Fibroblast of peridontal ligament (primary cell): ENCODE data around the gene ERMARD.

Experiments used
- DNase-seq: peaks from one replicate; pipeline ENCODE4 v3.0.0-alpha.2; 2010; ENCODE audit errors: extremely low read depth

Gene ERMARD

DNA sequence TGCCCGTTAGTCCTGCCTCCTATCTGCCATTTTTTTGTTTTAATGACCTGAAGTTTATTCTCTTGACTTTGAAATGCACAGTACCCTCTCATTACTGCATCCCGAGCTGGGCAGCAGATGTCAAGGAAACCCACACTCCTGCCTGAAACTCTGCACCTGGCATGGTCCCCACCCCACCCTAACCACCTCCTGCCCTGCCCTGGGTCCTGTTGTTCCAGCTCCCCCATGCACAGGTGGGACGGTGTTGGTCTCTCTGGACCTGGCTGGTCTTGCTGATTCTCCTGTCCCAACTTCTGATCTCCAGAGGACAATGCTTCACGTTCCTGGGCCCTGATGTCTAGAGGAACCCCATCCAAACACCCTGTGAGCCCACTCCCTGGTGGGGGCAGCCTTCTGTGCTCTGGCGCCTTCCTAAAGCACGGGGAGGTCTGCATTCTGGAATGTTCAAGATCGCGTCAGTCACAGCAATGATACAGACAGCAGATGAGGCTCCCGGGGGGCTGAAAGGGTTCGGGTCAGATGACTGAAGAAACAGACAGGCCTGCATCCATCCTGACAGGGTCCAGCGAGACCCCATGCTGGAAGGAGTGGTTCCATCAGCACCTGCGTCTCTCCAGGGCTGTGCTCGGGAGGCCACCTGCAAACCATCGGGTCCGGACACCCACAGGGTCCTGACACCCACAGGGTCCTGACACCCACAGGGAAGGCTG, 73.6 kb downstream of the ERMARD start:
- no peak for DNase-seq

DNA sequence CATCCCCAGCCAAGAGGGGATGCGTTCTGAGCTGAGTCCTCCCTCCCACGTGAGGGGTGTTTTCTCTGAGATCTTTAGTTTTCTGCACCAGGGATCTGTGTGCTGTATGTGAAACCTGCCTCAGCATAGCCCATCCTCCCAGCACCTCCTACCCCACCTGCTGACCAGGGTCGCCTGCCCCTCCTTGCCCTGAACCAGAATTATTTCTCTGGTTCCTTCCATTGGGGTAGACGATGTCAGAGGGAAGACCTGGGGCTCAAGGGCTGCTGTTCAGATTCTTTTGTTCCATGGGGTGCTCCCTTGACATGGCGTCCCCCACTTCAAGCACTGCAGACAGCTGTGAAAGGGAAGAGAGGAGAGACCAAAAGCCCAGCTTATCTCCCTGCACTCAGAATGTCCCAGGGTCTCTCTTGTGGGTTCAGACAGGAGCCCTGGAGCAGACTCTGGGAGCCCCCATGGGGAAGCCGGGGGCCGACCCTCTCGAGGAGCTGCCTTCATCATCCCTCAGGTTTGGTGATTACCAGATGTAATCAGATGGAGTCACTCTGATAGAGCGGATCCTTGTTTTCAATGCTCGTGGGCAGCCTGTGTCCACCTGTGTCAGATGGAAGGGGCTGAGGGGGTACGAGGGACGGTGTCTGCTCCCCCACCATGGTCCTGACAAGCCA, 74.3 kb downstream of the ERMARD start:
- DNase-seq = no peak

DNA sequence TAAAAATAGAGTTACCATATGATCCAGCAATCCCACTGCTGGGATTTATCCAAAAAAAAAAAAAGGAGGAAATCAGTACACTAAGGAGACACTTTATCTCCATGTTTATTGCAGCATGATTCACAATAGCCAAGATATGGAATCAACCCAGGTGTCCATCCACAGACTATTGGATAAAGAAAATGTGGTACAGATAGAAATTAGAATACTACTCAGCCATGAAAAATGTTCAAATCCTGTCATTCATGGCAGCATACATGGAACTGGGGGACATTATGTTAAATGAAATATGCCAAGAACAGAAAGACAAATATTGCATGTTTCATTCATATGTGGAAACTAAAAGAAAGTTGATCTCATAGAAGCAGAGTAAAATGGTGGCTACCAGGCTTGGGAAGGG, 75.3 kb downstream of the ERMARD start:
- no peak for DNase-seq

DNA sequence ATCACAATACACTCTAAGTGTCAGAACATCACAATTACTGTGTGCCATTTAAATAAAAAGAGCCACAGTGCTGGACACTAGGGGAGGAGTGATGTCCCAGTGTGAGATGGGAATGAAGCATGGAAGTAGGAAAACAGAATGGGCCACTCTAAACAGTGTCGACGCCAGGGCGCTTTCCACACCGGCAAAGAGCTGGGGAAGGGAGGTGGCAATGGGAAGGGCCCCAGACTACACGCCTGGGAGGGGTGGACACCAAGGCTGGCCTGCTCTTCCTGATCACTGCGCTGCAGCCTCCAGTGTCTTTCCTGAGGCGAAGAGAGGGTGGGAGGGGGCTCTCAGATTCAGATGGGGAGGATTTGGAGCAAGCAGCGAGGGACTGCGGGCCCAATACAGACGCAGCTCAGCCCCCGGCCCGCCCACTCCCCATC, 75.9 kb downstream of the ERMARD start:
- DNase-seq = no peak

DNA sequence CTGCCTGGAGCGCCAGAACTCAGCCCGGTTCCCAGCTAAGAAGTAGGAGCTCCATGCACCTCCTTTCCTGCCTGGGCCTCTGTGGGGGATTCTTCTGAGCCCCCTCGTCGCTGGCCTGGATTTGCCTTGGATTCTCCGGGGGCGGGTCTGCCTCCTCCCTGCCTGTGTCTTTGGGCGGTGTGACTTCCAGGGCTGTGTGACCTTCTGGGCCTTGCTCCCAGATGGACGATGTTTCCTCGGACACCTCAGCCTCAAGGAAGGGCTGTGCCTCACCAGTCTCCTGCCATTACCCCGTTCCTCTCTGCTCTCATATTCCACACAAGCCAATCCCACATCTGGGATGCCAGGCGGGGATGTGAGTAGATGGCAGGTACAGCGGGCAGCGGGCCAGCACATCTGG, 76.8 kb downstream of the ERMARD start:
- no peak for DNase-seq

DNA sequence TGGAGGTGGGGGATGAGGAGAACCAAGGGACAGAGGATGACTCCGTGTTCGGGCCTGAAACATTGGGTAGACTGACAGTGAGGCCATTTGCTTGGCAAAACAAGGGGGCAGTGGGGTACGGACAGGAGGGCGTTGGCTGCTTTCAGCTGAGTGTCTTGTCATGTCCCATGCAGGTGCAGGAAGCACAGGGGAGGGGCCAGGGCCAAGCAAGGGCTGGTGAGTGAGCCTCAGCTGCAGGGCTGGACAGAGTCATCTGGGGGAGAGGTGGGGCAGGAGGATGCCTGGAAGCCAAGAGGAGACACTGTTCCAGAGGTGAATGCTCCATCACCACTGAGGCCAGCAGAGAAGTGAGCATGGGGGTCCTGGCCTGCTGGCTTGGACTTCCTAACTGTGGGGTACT, 78.4 kb downstream of the ERMARD start:
- no peak for DNase-seq

DNA sequence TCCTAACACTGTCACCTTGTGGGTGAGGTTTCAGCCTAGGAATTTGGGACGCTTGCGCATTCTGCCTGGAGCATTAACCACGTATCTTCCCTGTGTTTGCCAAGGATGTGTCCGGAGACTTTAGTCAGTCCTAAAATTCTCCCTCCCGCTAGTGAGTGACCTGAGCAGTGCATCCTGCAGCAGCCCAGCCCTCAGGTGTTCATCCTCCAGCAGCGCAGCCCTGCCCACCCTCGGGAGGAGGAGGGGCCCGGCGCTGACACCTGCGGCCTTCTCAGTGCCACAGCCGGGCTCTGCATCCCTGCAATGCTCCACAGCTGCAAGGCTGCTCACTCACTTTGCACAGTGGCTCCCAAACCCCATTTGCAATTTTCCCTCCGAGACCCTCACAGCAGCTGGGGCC, 79.5 kb downstream of the ERMARD start:
- DNase-seq = no peak
